Islet precursor cell (in vitro differentiated cells): Measurements from ENCODE around the gene SPINK7.

Experiments
- DNase-seq: peaks from one replicate; pipeline ENCODE4 v3.0.0-alpha.2; 2018

SPINK7 gene

DNA sequence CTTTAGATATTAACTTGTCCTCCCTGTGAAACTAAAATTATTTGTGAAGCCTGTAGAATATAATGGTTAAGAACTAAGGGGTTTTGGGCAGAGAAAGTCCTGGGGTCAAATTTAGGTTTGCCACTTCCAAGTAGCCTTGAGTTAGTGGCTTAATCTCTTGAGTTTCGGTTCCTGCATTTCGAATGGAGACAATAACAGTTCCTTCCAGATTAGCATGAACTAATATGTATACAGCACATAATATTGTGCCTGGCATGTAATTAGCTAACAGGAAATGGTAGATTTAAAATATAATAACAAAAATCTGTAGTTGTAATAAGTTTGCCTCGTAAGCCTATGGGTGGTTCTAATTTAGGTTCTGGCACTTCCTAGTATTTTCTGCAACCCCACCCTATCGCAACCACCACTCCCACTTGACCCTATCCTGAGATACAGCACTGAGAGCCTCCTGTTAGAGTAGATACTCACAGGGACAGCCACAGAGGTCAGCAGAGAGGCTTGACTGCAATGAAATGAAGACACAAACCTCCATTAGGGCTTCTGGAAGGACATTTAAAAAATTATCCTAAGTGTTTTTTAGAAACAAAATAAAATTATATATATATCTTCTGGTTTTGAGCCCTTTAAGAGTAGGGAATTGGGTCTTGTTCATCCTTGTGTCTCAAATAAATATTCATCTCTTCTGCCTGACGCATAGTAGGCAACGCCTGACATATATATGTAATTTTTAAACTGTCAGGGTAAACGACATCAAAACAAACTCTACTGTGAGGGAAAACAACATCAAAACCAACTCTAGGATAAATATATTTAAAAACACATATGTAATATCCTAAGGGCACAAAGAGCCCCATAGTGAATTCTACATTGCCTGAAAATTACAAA, 31.6 kb downstream of the SPINK7 start:
- no peak for DNase-seq

GRCh38 chr5:148347706-148348105, 35.5 kb downstream of the SPINK7 start:
- no peak for DNase-seq

DNA sequence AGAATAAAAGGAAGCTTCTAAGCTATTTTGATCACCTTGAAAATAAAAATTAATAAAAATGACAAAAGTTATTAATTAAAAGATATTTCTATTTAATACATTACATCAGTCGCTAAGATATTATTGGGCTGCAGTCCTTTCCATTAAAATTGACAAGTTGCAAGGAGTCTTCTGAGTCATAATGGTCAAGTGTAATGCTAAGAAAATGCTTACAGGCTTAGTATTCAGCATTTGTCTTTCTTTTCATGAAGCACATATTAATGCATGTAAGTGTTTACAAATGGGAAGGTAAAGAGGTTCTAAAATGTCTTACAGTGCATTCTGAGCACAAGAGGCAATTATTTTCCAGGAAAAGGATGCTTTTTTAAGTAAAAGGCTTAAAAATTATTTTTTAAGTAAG, 40.5 kb downstream of the SPINK7 start:
- DNase-seq: no peak

DNA sequence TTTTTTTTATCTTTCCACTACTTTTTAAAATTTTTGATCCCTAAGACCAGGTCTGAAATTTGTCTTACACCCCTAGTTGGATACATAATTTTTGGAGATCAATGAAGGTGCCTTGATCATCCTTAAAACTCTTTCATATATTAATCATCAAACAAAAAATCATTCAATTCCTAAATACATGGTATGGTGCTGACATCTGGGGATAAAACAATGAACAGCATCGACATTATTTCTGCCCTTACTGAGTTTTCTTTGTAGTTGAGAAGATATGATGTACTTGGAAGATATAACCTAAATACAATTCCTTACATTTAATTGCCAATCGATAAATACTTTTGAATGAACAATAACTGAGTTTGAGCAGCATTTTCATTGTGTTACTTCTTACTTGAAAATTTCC, 41.4 kb downstream of the SPINK7 start:
- no peak for DNase-seq

DNA sequence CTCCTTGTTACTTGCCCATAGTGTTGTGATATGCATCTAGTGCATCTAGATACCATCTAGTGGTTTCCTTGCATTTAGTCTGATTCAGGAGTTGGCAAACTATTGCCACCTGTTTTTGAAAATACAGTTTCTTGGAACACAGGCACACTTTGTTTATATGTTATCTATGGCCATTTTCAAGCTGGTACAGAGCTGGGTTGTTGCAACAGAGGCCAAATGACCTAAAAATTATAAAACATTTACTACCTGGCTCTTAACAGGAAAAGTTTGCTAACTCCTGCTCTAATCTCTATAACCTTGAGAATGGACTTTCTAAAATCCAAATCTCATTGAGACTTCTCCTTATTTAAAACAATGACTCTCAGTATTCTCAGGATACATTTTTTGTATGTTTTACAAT, 52.1 kb downstream of the SPINK7 start:
- DNase-seq: no peak
